D721Med (cell line): ENCODE results near the gene ARSG.

ENCODE experiments used
- DNase-seq: peaks from one replicate; pipeline ENCODE4 v3.0.0; 2011; ENCODE audit warnings: low spot score; ENCODE audit not compliant: insufficient read length
- FAIRE-seq: peaks from 2 replicates; lab custom pipeline; 2011; peaks lifted over from hg19 to GRCh38; lab: Jason Lieb, UNC
- TF ChIP-seq, protein P1 (sequence below): IDR thresholded peaks from 2 replicates; pipeline ENCODE4 v1.5.1; 2012; ENCODE audit warnings: mild to moderate bottlenecking, control low read depth; ENCODE audit not compliant: insufficient read depth; ENCODE audit errors: missing control alignments

The ARSG gene

DNA sequence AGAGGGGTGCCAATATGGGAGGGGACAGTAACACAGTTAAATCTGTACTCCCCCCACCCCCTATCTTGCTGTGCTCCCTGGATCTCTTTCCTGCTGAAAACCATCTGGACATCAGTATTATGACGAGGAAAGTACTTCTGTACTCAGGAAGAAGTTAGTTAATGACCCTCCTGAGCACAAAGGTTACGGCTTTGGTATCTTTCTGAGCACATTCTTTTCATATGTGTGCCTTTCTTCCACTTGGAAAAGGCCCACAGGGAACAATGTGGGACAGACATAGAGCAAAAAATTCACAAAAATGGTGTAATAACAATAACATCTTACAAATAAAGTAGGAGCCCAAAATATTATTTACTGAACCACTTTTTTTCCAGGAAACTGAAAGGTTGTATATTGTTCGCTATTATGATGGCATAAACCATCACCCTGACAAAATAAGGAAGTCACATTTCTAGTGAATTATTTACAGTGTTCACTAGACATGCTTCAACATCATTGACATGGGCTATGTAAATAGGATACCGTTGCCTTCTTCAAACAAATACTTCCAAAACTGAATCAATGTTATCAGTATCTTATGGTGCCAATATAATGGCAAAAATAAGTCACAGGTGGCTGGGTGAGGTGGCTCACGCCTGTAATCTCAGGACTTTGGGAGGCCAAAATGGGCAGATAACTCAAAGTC is 160.5 kb downstream of the ARSG start:
- TF ChIP-seq, protein P1, sequence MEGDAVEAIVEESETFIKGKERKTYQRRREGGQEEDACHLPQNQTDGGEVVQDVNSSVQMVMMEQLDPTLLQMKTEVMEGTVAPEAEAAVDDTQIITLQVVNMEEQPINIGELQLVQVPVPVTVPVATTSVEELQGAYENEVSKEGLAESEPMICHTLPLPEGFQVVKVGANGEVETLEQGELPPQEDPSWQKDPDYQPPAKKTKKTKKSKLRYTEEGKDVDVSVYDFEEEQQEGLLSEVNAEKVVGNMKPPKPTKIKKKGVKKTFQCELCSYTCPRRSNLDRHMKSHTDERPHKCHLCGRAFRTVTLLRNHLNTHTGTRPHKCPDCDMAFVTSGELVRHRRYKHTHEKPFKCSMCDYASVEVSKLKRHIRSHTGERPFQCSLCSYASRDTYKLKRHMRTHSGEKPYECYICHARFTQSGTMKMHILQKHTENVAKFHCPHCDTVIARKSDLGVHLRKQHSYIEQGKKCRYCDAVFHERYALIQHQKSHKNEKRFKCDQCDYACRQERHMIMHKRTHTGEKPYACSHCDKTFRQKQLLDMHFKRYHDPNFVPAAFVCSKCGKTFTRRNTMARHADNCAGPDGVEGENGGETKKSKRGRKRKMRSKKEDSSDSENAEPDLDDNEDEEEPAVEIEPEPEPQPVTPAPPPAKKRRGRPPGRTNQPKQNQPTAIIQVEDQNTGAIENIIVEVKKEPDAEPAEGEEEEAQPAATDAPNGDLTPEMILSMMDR: no peak
- DNase-seq: no peak
- FAIRE-seq: no peak

DNA sequence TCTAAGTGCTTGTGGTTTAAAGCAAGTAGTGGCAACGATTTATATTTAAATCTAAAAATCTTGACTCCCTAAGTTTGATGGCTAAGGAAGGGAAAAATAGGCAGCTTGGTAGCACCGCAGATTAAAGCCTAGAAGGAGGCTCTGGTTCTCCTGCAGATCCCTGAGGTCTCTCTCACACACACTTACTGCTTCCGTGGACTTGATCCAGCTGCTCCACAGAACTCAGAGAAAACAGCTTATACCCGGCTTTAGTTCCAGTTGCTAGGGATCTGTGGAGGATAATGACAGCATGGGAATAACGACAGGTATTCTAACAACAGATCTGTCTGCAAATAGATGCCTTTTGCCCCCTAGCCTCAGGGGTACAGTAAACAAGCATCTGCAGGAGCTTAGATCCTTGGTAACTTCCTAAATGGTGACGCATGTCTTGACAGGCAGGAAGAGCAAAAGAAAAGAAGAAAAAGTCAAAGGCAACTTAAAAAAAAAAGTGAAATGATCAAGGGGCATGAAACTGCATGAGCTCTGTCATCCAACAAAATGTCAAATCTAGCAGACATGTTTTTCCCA is 161.5 kb downstream of the ARSG start:
- DNase-seq (peak; percentile 69), FAIRE-seq (no peak)
- TF ChIP-seq, protein P1: no peak

- TF ChIP-seq, protein P1: no peak
- FAIRE-seq: no peak
- no peak for DNase-seq
These were observed 162.8 kb downstream of the ARSG start for GRCh38 chr17:68453991-68454665.

- TF ChIP-seq, protein P1: no peak
- DNase-seq: no peak
- FAIRE-seq: no peak
These were observed 164.6 kb downstream of the ARSG start for GRCh38 chr17:68455901-68456338.

GRCh38 chr17:68456339-68457167 is 165.3 kb downstream of the ARSG start:
- DNase-seq (no peak), FAIRE-seq (no peak)
- TF ChIP-seq, protein P1: no peak

DNA sequence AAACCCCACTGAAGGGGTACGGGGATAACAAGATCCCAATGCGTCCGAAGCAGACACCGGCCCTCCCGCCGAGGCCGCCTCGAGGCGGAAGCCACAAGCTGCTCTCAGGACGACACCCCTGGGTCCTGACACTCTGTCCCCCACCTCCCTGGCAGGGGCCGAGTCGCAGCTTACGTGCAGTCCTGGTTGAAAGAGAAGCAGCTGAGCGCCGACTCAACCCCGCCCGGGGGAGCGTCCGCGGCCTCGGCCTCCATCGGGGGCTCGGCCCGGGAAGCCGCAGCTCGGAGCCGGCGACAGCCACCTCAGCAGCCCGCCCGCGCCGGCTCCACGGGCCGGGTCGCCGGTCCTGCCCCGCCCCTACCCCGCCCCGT is 165.9 kb downstream of the ARSG start, which contains the start of gene WIPI1:
WIPI1 (minus strand) TSS at position 329 of the 371 bp plus-strand sequence; CDS start at position 254, 75 bp downstream.
- DNase-seq (peak; percentile 33), FAIRE-seq (no peak)
- TF ChIP-seq, protein P1: no peak
